Fibroblast of upper back skin (primary cell): Measurements from ENCODE around the gene KDSR.
A peak's percentile ranks its signal among the peaks of the same experiment; 100 is the strongest.
"Not testable (repeated sequence)": the region's sequence is repeated elsewhere in the genome, so short reads cannot be mapped to it uniquely, and the experiment has no call there.

Source experiments
- DNase-seq: peaks from one replicate; pipeline ENCODE4 v3.0.0-alpha.2; 2013

KDSR gene

GRCh38 chr18:63365876-63366212 lies 1.2 kb downstream of the KDSR start:
- no peak for DNase-seq

GRCh38 chr18:63363951-63364350 lies 3.1 kb downstream of the KDSR start:
- no peak for DNase-seq

GRCh38 chr18:63363420-63363819 lies 3.6 kb downstream of the KDSR start:
- not testable (repeated sequence) for DNase-seq

GRCh38 chr18:63356272-63356896 lies 10.6 kb downstream of the KDSR start:
- DNase-seq = no peak

- no peak for DNase-seq
These were observed 16.8 kb downstream of the KDSR start for GRCh38 chr18:63350230-63350629.

GRCh38 chr18:63348508-63349136 lies 18.4 kb downstream of the KDSR start:
- DNase-seq = no peak

- no peak for DNase-seq
These were observed 20.4 kb downstream of the KDSR start for GRCh38 chr18:63346480-63347183.

- no peak for DNase-seq
These were observed 21.0 kb downstream of the KDSR start for GRCh38 chr18:63346031-63346430.

GRCh38 chr18:63344918-63345317 lies 22.1 kb downstream of the KDSR start:
- no peak for DNase-seq

GRCh38 chr18:63344263-63344662 lies 22.7 kb downstream of the KDSR start:
- DNase-seq = no peak

GRCh38 chr18:63342206-63342605 lies 24.8 kb downstream of the KDSR start:
- DNase-seq = peak; percentile 33

GRCh38 chr18:63339920-63340484 lies 27.0 kb downstream of the KDSR start:
- DNase-seq = peak; percentile 37

- peak; percentile 94 for DNase-seq
These were observed 30.5 kb downstream of the KDSR start for GRCh38 chr18:63336366-63337099.

GRCh38 chr18:63331105-63331504 lies 35.9 kb downstream of the KDSR start:
- no peak for DNase-seq

- DNase-seq = no peak
These were observed 37.4 kb downstream of the KDSR start for GRCh38 chr18:63329431-63330145.

GRCh38 chr18:63326011-63326410 lies 41.0 kb downstream of the KDSR start:
- no peak for DNase-seq

- DNase-seq = no peak
These were observed 41.8 kb downstream of the KDSR start for GRCh38 chr18:63325086-63325686.

- peak; percentile 72 for DNase-seq
These were observed 43.9 kb downstream of the KDSR start for GRCh38 chr18:63322908-63323634.

GRCh38 chr18:63322206-63322605 lies 44.8 kb downstream of the KDSR start:
- no peak for DNase-seq

GRCh38 chr18:63321291-63321690 lies 45.7 kb downstream of the KDSR start:
- no peak for DNase-seq

GRCh38 chr18:63320975-63321265 lies 46.1 kb downstream of the KDSR start:
- no peak for DNase-seq
